HG03097 (cell line): ENCODE measurements around the gene TH.
"Not testable (repeated sequence)": the region's sequence is repeated elsewhere in the genome, so short reads cannot be mapped to it uniquely, and the experiment has no call there.

Experiments used
- ATAC-seq: cut with Tn5 transposase; IDR thresholded peaks from one replicate; pipeline ENCODE4 v1.9.1; 2021; ENCODE audit not compliant: unreplicated experiment, low FRiP score

TH gene

GRCh38 chr11:2179516-2179915 is 7.9 kb upstream of the TH start:
- no peak for ATAC-seq

- no peak for ATAC-seq
Observed at GRCh38 chr11:2178906-2179494, 7.4 kb upstream of the TH start.

GRCh38 chr11:2178055-2178773 is 6.6 kb upstream of the TH start:
- not testable (repeated sequence) for ATAC-seq

GRCh38 chr11:2177076-2177475 is 5.5 kb upstream of the TH start:
- no peak for ATAC-seq

- ATAC-seq: no peak
Observed at GRCh38 chr11:2176389-2176900, 4.8 kb upstream of the TH start.

DNA sequence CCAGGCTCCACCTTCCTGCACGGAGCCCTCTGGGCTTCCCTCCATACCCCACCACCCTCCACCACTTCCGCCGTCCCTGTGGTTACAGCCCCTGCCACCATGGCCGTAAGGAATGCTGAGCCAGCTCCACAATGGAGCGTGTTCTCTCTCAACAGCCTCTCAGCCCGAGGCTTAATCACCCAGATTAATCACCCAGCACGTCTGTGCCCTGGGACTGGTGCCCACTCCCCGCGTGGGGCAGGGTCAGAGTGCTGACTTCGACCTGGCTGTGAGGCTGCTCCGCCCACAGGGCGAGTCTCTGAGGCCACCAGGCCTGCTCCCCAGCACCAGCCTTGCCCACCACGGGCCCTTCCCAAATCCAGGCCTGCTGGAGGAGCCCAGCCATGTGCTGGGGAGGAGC is 4.0 kb upstream of the TH start:
- no peak for ATAC-seq

- no peak for ATAC-seq
Observed at GRCh38 chr11:2174361-2174760, 2.7 kb upstream of the TH start.

- ATAC-seq: no peak
Observed at GRCh38 chr11:2173761-2174160, 2.1 kb upstream of the TH start.

- ATAC-seq: no peak
Observed at GRCh38 chr11:2173150-2173693, 1.6 kb upstream of the TH start.

DNA sequence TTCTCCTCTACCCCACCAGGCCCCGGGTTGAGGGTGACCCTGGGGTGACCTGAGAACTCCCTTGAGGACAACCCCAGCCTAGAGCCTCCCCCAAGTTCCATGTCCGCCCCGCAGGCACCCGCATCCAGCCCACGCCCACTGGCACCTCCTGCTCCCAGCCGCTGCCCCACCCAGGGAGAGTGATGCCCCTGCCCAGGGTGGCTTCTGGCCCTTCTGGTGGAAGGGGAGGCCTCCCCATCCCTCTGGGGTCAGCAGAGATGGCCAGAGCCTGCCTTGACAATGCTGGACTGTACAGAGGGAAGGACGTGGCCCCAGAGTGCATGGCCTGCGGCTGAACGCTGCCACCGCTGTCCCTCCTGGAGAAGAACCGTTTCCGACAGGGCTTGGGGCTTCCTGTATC is 1.1 kb upstream of the TH start:
- no peak for ATAC-seq

GRCh38 chr11:2169626-2170570 is 1.7 kb downstream of the TH start:
- no peak for ATAC-seq

DNA sequence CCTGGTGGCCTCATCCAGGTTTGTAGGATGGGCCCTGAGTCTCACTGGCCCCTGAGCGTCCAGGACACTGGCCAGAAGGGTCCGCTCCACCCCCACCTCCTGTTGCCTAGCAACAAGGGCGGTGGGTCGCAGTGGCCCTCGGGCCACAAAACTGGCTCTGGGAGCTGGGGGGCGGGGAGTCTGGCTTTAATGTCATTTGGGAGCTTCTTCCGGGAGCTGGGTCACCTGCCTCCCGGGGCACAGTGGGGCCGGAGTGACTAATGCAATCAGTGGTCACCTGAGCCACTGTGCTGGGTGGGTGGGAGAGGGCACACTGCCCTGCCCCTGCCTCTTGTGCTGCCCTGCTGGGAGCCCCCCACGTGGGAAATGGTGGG is 2.6 kb downstream of the TH start:
- ATAC-seq: no peak

DNA sequence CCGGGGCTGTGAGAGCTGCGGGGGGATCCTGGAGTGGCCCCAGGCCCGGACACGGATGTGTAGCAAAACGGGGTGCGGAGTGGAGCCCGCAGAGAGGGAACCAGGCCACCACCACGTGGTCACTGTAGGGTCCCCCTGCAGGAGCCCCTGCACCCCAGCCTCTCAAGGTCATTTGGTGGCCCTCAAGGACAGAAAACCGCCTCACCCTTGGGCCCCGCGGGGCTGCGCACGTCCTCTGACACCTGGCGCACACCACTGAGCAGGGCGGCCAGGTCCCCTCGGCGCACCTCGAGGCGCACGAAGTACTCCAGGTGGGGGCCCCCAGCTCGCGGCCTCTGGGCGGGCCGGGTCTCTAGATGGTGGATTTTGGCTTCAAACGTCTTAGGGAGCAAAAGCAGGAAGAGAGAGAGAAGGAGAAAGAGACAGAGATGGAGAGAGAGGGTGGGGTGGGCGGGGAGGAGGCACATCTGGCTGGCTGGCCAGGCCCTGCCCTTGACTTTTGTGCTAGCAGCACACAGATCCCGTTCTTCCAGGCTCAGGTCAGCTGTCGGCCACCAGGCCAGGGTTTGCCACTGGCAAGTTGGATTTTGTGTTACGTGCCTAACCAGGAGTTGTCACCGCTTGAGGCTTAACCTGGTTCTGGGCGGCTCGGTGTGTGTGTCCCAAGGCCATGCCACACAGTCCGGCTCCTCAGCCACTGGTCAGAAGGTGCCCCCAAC is 3.2 kb downstream of the TH start:
- ATAC-seq: no peak

DNA sequence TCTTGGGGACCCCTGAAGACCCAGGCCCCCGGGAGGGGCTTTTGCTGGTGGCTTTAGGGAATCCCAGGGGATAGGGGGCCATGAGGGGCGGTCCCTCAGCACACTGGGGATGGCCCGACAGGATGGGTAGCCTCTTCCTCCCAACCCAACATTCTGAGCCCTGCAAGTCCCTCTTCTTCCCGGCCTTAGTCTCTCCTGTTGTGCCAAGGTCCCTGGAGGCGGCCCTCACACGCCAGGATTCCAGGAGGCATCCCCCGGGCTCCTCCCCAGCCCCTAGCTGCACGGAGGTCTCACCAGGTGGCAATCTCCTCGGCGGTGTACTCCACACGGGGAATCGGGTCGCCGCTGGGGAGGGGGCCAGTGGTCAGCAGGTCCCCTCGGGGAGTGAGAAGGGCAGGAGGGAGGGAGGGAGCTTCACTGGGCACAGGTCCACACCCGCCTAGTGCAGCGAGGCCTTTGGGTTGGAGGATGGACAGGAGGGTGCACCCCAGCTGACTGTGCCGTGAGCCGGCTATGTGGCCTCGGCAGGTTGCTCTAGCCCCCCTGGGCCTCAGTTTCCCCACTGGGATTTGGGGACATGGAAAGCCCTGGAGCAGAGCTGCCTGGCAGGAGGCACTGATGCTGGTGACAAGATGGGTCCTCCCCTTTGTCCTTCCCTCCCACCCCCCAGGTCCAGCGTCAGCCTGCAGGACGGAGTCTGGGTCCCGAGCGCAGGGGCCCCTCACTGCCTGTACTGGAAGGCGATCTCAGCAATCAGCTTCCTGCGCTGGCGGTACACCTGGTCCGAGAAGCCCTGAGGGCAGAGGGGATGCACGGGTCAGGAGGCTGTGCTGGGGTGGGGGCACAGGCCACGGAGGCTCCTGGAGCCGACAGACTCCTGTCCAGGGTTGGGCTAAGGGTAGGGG is 4.2 kb downstream of the TH start:
- no peak for ATAC-seq

DNA sequence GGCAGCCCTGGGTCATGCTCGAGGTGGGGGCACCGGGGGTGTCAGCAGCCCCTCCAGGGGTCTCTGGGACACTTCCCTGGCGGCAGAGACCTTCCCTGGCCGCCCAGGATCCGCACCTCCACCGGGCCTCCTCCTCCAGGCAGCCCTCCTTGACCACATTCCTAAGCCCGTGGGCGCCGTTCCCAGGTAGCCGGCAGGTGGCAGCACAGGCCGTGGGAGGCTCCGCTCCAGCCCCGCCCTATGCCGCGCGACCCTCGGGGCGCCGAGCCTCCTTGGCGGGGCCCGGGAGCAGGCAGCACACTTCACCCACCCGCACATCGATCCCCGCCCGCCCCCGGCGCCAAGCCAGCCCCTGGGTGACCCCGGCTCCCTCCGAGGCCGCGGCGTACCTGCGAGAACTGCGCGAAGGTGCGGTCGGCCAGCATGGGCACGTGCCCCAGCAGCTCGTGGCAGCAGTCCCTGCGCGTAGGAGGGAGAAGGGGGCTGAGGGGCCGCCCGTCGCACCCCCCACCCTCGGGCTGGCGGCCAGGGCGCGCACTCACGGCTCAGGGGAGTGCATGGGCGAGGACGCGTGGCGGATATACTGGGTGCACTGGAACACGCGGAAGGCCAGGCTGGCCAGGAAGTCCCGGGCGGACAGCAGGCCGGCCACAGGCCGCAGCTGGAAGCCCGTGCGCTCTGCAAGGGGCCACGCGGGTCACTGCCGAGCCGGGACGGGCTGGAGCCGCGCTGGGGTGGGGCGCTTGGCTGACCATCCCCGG is 5.3 kb downstream of the TH start:
- no peak for ATAC-seq

GRCh38 chr11:2165571-2165970 is 6.0 kb downstream of the TH start:
- ATAC-seq: no peak

DNA sequence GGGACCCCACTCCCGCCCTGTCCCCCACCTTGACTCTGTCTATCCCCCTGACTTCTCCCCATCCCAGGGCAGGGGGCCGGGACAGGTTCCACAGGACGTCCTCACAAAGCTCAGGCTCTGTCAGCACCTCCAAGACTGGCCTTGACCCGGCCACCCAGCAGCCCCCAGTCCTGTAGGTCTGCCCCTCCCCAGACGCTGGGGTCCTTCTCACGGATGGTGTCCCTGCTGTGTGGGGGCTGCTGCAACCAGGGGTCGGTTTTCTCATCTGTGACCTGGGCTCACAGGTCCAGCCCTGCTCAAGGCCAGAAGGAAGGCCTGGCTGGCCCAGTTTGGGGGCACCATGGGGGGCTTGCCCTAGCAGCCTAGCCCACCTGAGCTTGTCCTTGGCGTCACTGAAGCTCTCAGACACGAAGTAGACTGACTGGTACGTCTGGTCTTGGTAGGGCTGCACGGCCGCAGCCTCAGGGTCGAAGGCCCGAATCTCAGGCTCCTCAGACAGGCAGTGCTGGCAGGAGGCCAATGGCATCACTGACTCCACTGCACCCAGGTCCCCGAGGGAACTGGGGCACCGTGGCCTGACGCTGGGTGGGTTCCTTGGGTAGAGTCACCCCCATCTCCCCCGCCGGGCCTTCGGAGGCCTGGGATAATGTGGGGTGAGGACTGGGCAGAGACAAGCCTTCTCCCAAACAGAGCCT is 6.6 kb downstream of the TH start:
- ATAC-seq: no peak

DNA sequence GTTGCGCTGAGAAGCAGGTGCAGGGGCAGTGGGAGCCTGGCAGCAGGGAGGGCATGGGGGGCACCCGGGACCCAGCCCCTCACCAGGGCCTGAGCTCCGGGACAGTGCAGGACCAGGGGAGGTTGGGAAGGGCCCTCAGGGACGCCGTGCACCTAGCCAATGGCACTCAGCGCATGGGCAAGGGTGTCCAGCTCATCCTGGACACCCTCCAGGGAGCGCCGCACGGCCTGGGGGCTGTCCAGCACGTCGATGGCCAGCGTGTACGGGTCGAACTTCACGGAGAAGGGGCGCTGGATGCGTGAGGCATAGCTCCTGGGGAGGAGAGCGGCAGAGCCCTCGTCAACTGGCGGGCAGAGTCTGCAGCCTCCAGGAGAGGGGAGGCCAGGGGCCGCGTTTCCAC is 7.5 kb downstream of the TH start:
- no peak for ATAC-seq
